Calu3 (cell line): ENCODE measurements around the gene FEM1B. TPM values are rescaled to one million over a fixed set of nuclear protein-coding genes. Genes with fewer than 3 reads are reported as not detected.
A peak's percentile ranks its signal among the peaks of the same experiment; 100 is the strongest.

Experiments used
- BruUV-seq: library from RNA; stranded (reverse); fragments of 400-500 nt; replicated peaks from 2 replicates; lab custom pipeline; 2021; lab: Mats Ljungman, UMichigan
- CTCF ChIA-PET: fragments of 300-600 bp; sonication (Branson Sonifier 250); formaldehyde crosslinking; loops from one replicate; lab custom pipeline; 2022; ENCODE audit warnings: antibody characterized with exemption; lab: Charles Lee
- DNase-seq: peaks from one replicate; pipeline ENCODE4 v3.0.0; 2022
- H3K27ac Mint-ChIP-seq: one replicate; pipeline ENCODE4 v1.8.0; 2022; ENCODE audit warnings: mixed read lengths; ENCODE audit not compliant: unreplicated experiment
- H3K27me3 Mint-ChIP-seq: one replicate; pipeline ENCODE4 v1.8.0; 2022; ENCODE audit warnings: mixed read lengths; ENCODE audit not compliant: unreplicated experiment
- H3K36me3 Mint-ChIP-seq: one replicate; pipeline ENCODE4 v1.8.0; 2022; ENCODE audit warnings: mild to moderate bottlenecking, moderate library complexity, mixed read lengths; ENCODE audit not compliant: insufficient read depth, unreplicated experiment
- H3K4me1 Mint-ChIP-seq: one replicate; pipeline ENCODE4 v1.8.0; 2022; ENCODE audit warnings: mild to moderate bottlenecking, low read depth, mixed read lengths; ENCODE audit not compliant: unreplicated experiment
- H3K4me3 Mint-ChIP-seq: one replicate; pipeline ENCODE4 v1.8.0; 2022; ENCODE audit warnings: mild to moderate bottlenecking, low read depth, moderate library complexity, mixed read lengths; ENCODE audit not compliant: unreplicated experiment
- H3K9me3 Mint-ChIP-seq: one replicate; pipeline ENCODE4 v1.8.0; 2022; ENCODE audit warnings: low read depth, mixed read lengths; ENCODE audit not compliant: unreplicated experiment
- intact Hi-C: fragments of 100-400 bp; cut with micrococcal nuclease; formaldehyde crosslinking; loops from one replicate; pipeline ENCODE4 v1.10.0; 2022; ENCODE audit not compliant: unreplicated experiment
- total RNA-seq: library from RNA; stranded (reverse); gene quantifications from 2 replicates; pipeline ENCODE4 v1.2.3, GENCODE V29; 2022
- TF ChIP-seq, protein P1 (sequence below): fragments of 200-600 bp; IDR thresholded peaks from one replicate; pipeline ENCODE4 v1.8.0; 2022; ENCODE audit warnings: antibody characterized with exemption; ENCODE audit not compliant: unreplicated experiment

Gene FEM1B
- total RNA-seq, 1 experiment from 2014 or later = 41.4 TPM

DNA sequence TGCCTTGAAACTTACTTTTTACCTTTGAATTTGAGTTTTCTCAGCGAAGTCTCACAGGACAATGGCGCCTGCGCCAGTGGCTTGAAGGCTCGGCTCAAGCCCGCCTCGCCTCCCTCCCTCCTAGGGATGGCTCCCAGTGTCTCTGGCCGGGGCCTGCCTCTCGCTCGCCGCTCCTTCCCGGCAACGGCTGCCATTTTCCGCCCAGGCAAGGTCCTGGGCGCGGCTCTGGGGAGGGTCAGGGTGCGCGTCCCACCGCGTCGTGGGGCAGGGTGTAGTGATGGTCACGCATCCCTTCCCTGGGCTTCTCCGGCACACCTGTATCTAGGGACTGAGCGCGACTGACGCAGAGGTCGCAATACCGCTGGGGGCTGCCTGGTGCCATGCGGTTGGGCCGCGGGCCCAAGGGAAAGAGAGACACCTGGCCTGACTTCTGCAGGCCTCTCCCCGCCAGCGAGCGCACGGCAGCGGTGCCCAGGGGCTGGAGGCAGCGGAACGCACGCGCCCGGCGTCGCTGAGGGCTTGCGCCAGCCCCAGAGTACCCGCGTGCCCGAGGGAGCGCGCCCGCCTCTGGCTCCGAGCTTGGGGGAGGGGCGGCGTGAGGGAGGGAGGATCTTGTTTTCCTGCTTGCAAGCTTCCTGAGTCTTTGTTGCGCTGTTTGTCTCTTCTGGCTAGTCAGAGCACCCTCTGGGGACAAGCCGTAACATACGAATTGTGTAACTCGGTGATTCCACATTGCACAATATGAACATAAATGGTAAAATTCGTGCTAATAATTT lies 20.7 kb upstream of the FEM1B start:
- H3K27me3 Mint-ChIP-seq = peaks cover 17% of the 10 kb centered on the region
- H3K27ac Mint-ChIP-seq = no peak overlapping the region
- peak overlapping the region; percentile 86 for H3K4me3 Mint-ChIP-seq
- TF ChIP-seq, protein P1, sequence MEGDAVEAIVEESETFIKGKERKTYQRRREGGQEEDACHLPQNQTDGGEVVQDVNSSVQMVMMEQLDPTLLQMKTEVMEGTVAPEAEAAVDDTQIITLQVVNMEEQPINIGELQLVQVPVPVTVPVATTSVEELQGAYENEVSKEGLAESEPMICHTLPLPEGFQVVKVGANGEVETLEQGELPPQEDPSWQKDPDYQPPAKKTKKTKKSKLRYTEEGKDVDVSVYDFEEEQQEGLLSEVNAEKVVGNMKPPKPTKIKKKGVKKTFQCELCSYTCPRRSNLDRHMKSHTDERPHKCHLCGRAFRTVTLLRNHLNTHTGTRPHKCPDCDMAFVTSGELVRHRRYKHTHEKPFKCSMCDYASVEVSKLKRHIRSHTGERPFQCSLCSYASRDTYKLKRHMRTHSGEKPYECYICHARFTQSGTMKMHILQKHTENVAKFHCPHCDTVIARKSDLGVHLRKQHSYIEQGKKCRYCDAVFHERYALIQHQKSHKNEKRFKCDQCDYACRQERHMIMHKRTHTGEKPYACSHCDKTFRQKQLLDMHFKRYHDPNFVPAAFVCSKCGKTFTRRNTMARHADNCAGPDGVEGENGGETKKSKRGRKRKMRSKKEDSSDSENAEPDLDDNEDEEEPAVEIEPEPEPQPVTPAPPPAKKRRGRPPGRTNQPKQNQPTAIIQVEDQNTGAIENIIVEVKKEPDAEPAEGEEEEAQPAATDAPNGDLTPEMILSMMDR = no peak
- CTCF ChIA-PET = interaction anchor here (0.7 to 1.3 kb wide), 5 partner anchors 15 to 126 kb away, joined by 3 to 5 read pairs (median 3); partner anchors contain the start of gene FEM1B
- H3K9me3 Mint-ChIP-seq = no peaks in the 10 kb centered on the region
- no peaks in the 10 kb centered on the region for H3K4me1 Mint-ChIP-seq
- peak; percentile 93 for DNase-seq
- intact Hi-C loops = loop anchor here (10.0 kb wide), 1 partner anchor 418 kb away; no protein-coding TSS in a partner anchor
- peaks cover 5% of the 10 kb centered on the region for H3K36me3 Mint-ChIP-seq
- no TSS peak for BruUV-seq

- H3K27ac Mint-ChIP-seq = no peak overlapping the region
- H3K9me3 Mint-ChIP-seq = no peaks in the 10 kb centered on the region
- intact Hi-C loops = loop anchor here (10.0 kb wide), 1 partner anchor 416 kb away; no protein-coding TSS in a partner anchor
- peaks cover 33% of the 10 kb centered on the region for H3K27me3 Mint-ChIP-seq
- CTCF ChIA-PET = no interaction called here
- DNase-seq = no peak
- peaks cover 5% of the 10 kb centered on the region for H3K36me3 Mint-ChIP-seq
- TF ChIP-seq, protein P1 = no peak
- no TSS peak for BruUV-seq
- no peak overlapping the region for H3K4me3 Mint-ChIP-seq
- H3K4me1 Mint-ChIP-seq = no peaks in the 10 kb centered on the region
Observed at GRCh38 chr15:68258692-68259091, 18.9 kb upstream of the FEM1B start.

DNA sequence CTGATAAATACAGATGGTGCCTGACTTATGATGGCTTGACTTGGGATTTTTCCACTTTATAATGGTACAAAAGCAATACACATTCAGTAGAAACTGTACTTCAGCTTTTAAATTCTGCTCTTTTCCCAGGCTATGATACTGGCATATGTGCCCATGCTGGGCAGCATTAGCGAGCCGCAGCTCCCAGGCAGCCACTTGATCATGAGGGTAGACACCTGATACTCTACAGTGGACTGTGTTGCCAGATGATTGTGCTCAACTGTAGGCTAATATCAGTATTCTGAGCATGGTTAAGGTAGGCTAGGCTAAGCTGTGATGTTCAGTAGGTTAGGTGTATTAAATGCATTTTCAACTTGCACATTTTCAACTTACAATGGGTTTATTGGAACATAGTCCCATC lies 17.7 kb upstream of the FEM1B start:
- intact Hi-C loops = loop anchor here (10.0 kb wide), 1 partner anchor 415 kb away; no protein-coding TSS in a partner anchor
- TF ChIP-seq, protein P1 = no peak
- Mint-ChIP-seq H3K36me3 (peaks cover 5% of the 10 kb centered on the region), H3K4me1 (no peaks in the 10 kb centered on the region), H3K27me3 (peaks cover 34% of the 10 kb centered on the region), H3K27ac (no peak overlapping the region), H3K9me3 (no peaks in the 10 kb centered on the region), H3K4me3 (no peak overlapping the region)
- no TSS peak for BruUV-seq
- DNase-seq = no peak
- CTCF ChIA-PET = no interaction called here

GRCh38 chr15:68261241-68261640 lies 16.3 kb upstream of the FEM1B start:
- peaks cover 5% of the 10 kb centered on the region for H3K36me3 Mint-ChIP-seq
- H3K27ac Mint-ChIP-seq = no peak overlapping the region
- CTCF ChIA-PET = interaction anchor here (2.4 kb wide), 1 partner anchor 8 kb away, joined by 5 read pairs; no protein-coding TSS in a partner anchor
- no peaks in the 10 kb centered on the region for H3K9me3 Mint-ChIP-seq
- H3K4me3 Mint-ChIP-seq = no peak overlapping the region
- DNase-seq = no peak
- no TSS peak for BruUV-seq
- peaks cover 28% of the 10 kb centered on the region for H3K27me3 Mint-ChIP-seq
- TF ChIP-seq, protein P1 = no peak
- intact Hi-C loops = no loop called here
- H3K4me1 Mint-ChIP-seq = no peaks in the 10 kb centered on the region
